ENCODE measurements around the gene PDE3B. TPM values are rescaled to one million over a fixed set of nuclear protein-coding genes. Genes with fewer than 3 reads are reported as not detected.
"Not testable (repeated sequence)": the region's sequence is repeated elsewhere in the genome, so short reads cannot be mapped to it uniquely, and the experiment has no call there.

Gene PDE3B
- total RNA-seq, 8 experiments from 2014 or later: 3.3 to 52.9 (median 13.1) TPM

DNA sequence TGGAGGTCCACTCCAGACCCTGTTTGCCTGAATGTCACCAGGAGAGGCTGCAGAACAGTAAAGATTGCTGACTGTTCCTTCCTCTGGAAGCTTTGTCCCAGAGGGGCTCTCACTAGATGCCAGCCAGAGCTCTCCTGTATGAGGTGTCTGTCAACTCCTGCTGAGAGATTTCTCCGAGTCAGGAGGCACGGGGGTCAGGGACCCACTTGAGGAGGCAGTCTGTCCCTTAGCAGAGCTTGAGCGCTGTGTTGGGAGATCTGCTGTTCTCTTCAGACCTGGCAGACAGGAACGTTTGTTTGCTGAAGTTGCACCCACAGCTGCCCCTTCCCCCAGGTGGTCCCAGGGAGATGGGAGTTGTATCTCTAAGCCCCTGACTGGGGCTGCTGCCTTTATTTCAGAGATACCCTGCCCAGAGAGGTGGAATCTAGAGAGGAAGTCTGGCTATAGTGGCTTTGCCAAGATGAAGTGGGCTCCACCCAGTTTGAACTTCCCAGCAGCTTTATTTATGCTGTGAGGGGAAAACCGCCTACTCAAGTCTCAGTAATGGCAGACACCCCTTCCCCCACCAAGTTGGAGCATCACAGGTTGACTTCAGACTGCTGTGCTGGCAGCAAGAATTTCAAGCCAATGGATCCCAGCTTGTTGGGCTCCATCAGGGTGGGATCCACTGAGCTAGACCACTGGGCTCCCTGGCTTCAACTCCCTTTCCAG is 99.4 kb downstream of the PDE3B start:
- in situ Hi-C loops (cut with MboI; ENCODE audit: low pct_unique_long_range_greater_than_20kb in 2 of 9, low sequenced_read_pairs in 9 of 9, unreplicated experiment in 9 of 9): no loop called here
- WGBS, 10 experiments: 8 to 100% (median 77%) methylated on average over 1 to 2 of the region's 5 CpGs; no CpG with 5 or more reads in 4 of the 10 experiments
- no peak overlapping the region for H3K4me3 ChIP-seq

DNA sequence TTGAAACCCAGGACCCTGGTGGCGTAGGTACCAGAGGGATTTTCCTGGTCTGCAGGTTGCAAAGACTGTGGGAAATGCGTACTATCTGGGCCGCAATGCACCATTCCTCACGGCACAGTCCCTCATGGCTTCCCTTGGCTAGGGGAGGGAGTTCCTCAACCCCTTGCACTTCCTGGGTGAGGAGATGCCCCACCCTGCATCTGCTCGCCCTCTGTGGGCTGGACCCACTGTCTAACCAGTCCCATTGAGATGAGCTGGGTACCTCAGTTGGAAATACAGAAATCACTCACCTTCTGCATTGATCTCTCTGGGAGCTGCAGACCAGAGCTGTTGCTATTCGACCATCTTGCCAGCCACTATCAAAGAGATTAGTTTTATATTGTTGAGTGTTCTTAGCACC is 100.1 kb downstream of the PDE3B start:
- in situ Hi-C loops (cut with MboI; ENCODE audit: low pct_unique_long_range_greater_than_20kb in 2 of 9, low sequenced_read_pairs in 9 of 9, unreplicated experiment in 9 of 9); ATAC-seq (replicated peaks in 6 of 8); H3K4me1 ChIP-seq (replicated peaks in 1 of 2); H3K27ac ChIP-seq; H3K4me3 ChIP-seq: not testable (repeated sequence)
- WGBS, 10 experiments: 0 to 100% (median 86%) methylated on average over 1 to 4 of the region's 6 CpGs; no CpG with 5 or more reads in 2 of the 10 experiments

More for the DNA sequence above, 99.4 kb downstream of the PDE3B start:
- peak in 2 of 8 experiments; percentile 66 for ATAC-seq (replicated peaks in 6 of 8)
- Histone ChIP-seq H3K27ac (no peak overlapping the region), H3K4me1 (replicated peaks in 1 of 2) (no peaks in the 10 kb centered on the region)

DNA sequence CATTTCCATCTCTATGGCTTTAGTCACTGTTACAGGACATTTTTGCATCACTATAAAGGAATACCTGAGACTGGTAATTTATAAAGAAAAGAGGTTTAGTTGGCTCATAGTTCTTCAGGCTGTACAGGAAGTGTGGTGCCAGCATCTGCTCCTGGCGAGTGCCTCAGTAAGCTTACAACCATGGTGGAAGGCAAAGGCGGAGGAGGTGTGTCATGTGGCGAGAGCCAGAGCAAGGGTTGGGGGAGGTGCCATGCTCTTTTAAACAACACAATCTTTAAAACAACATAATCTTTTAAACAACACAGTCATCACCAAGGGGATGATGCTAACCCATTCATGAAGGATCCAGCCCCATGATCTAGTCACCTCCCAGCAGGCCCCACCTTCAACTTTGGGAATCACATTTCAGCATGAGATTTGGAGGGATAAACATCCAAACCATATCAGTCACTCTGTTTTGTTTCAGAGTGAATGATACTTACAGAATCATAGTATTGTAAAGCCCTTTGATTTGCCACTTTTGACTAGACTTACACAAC is 103.3 kb downstream of the PDE3B start:
- H3K4me3 ChIP-seq: no peak overlapping the region
- WGBS, 10 experiments: 38 to 100% (median 94%) methylated on average over 1 to 3 of the region's 3 CpGs; no CpG with 5 or more reads in 1 of the 10 experiments
- in situ Hi-C loops (cut with MboI; ENCODE audit: low pct_unique_long_range_greater_than_20kb in 2 of 9, low sequenced_read_pairs in 9 of 9, unreplicated experiment in 9 of 9): no loop called here
- H3K4me1 ChIP-seq (replicated peaks in 1 of 2): no peaks in the 10 kb centered on the region
- H3K27ac ChIP-seq: no peak overlapping the region
- peak in 2 of 8 experiments; percentile 70 to 72 for ATAC-seq (replicated peaks in 6 of 8)

DNA sequence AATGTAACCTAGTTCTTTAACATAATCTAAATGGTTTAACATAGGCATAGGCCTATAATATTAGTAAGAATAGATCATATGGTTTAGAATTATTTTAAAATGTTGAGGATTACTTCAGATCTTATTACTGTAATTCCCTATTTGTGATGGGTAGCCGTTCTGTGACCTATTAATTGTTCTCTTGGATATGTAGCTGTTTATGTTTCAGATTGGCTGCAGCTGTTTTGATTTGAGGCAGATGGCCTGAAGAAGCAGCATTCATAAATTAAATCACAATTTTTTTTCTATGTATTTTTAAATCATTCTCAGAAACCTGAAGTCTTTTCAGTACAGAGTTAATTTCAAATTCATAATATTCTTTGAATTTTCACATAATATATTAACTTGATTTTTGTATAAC is 104.5 kb downstream of the PDE3B start:
- no peak for ATAC-seq (replicated peaks in 6 of 8)
- in situ Hi-C loops (cut with MboI; ENCODE audit: low pct_unique_long_range_greater_than_20kb in 2 of 9, low sequenced_read_pairs in 9 of 9, unreplicated experiment in 9 of 9): no loop called here

DNA sequence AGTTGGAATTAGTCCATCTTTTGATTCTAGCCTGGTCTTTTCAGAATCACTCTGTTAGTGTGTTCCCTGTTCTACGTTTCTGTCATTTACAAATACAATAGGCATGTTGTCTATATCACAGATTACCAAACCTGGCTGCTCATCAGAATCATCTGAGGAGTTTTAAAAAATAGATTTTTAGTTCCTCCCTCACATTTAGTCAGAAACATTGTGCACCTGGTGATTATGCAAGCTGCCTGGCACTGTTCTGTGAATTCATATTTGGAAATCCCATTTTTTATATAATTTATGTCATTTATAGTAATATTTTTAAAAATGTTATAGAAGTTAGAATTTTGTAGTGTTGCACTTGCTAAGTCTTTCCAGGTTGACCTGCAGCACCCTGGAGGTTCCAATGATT is 107.3 kb downstream of the PDE3B start:
- 0 to 100% (median 27%) methylated on average over 1 of the region's 1 CpG; no CpG with 5 or more reads in 3 of the 10 experiments for WGBS, 10 experiments
- Histone ChIP-seq H3K4me3 (no peak overlapping the region), H3K4me1 (replicated peaks in 1 of 2) (no peaks in the 10 kb centered on the region), H3K27ac (no peak overlapping the region)
- ATAC-seq (replicated peaks in 6 of 8): no peak
- in situ Hi-C loops (cut with MboI; ENCODE audit: low pct_unique_long_range_greater_than_20kb in 2 of 9, low sequenced_read_pairs in 9 of 9, unreplicated experiment in 9 of 9): no loop called here

More for the DNA sequence above, 104.5 kb downstream of the PDE3B start:
- Histone ChIP-seq H3K4me1 (replicated peaks in 1 of 2) (no peaks in the 10 kb centered on the region), H3K4me3 (no peak overlapping the region), H3K27ac (no peak overlapping the region)
- WGBS, 10 experiments: 0 to 100% (median 83%) methylated on average over 1 of the region's 1 CpG; no CpG with 5 or more reads in 5 of the 10 experiments

DNA sequence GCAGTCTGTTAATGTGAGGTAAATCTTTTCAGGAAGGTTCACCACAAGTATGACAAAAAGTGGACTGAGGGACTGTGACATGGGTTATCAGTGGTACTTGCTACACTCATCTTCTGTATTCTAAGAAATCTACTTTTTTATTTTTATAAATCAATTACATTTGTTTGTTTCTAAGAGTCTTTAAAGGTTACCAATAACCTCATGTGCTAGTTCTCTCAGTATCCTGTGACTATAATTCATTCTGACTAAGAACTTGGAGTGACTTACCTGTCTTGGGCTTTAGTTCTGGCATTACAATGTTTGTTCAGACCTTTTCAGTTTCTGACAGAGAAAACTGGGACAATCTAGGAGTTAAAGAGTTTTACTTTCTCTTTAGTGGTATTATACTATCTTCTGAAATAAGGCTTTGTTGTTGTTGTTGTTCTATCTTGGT is 108.4 kb downstream of the PDE3B start:
- Histone ChIP-seq H3K4me3 (no peak overlapping the region), H3K4me1 (replicated peaks in 1 of 2) (no peaks in the 10 kb centered on the region), H3K27ac (no peak overlapping the region)
- in situ Hi-C loops (cut with MboI; ENCODE audit: low pct_unique_long_range_greater_than_20kb in 2 of 9, low sequenced_read_pairs in 9 of 9, unreplicated experiment in 9 of 9): no loop called here
- no peak for ATAC-seq (replicated peaks in 6 of 8)

DNA sequence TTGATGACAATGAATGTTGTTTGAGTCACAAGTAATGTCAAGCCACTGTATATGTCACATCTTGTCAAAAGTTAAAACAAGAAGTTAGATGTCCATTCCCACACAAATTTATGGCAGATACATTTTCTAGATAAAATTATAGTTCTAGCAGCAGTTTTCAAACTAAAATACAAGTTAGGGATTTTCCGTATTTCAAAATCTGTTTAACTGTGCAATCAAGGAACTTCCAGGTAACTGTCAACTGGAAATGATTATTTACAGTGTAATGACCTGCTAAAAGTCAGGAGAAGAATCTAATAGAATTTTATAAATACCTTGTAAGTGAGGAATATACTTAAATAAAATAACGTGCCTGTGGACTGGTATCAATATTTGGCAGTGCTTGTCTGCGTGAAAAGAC is 111.5 kb downstream of the PDE3B start:
- no peak for ATAC-seq (replicated peaks in 6 of 8)
- Histone ChIP-seq H3K4me3 (no peak overlapping the region), H3K27ac (no peak overlapping the region), H3K4me1 (replicated peaks in 1 of 2) (no peaks in the 10 kb centered on the region)
- WGBS, 10 experiments: 54 to 100% (median 86%) methylated on average over 2 to 3 of the region's 3 CpGs; no CpG with 5 or more reads in 1 of the 10 experiments
- in situ Hi-C loops (cut with MboI; ENCODE audit: low pct_unique_long_range_greater_than_20kb in 2 of 9, low sequenced_read_pairs in 9 of 9, unreplicated experiment in 9 of 9): no loop called here

DNA sequence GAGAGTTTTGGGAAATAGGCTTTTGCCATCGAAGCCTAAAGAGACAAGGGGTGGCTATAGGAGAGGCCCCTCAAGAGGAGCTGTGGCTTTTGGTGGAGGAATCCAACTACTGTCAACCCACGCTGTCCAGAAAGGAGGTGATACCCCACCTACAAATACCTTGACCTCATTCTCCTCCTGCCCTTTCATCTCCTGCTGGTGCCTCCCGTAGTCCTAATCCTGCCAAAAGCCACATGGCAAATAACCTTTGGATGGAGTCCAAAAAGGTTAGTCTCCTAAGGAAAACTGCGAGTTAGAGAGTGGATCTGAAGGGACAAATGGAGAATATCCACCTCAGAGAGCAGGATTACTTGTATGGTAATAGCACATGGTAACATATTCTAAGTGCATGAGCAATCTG is 112.7 kb downstream of the PDE3B start:
- in situ Hi-C loops (cut with MboI; ENCODE audit: low pct_unique_long_range_greater_than_20kb in 2 of 9, low sequenced_read_pairs in 9 of 9, unreplicated experiment in 9 of 9): no loop called here
- ATAC-seq (replicated peaks in 6 of 8): no peak
- WGBS, 10 experiments: 13 to 100% (median 82%) methylated on average over 1 to 3 of the region's 4 CpGs
- no peak overlapping the region for H3K4me3 ChIP-seq
- H3K4me1 ChIP-seq (replicated peaks in 1 of 2): no peaks in the 10 kb centered on the region
- no peak overlapping the region for H3K27ac ChIP-seq

DNA sequence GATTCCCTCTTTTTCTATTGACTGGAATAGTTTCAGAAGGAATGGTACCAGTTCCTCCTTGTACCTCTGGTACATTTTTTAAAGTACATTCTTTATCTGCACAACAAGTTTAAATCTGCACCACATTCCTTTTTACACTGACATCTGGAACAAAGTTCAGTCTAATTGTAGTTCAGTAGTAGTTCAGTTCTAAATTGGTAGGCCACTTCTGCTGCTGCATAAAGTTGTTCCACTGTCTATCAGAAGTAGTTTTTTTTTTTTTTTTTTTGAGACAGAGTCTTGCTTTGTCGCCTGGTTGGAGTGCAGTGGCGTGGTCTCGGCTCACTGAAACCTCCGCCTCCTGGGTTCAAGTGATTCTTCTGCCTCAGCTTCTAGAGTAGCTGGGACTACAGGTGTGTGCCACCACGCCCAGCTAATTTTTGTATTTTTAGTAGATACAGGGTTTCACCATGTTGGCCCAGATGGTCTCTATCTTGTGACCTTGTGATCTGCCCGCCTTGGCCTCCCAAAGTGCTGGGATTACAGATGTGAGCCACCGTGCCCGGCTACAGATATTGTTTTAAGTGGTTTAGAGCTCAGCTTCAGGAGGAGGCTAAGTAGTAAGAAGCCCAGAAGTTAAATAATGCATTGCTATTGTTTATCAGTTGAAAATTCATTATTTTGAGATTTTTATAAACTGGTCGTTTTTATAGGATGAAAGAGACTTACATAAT is 115.9 kb downstream of the PDE3B start:
- not testable (repeated sequence) for H3K27ac ChIP-seq
- 39 to 100% (median 91%) methylated on average over 1 to 9 of the region's 9 CpGs for WGBS, 10 experiments

DNA sequence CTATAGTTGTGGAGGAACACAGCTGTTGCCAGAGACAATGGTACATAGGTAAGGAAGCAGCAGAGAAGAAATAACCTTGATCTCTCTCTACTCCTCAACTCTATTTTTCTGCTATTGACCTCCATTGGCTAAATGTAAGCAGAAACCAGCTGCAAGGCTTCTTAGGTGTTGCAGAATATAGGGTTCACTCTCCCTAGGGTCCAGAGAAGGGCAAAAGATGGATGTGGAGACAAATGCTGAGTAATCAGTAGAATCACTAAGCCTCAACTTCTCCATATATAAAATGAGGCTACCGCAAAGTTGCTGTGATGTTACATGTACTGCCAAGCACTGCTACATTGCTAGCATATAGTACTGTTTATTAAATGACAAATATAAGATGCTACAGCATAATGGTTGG is 120.6 kb downstream of the PDE3B start:
- WGBS, 10 experiments: 71 to 100% (median 100%) methylated on average over 1 of the region's 1 CpG; no CpG with 5 or more reads in 5 of the 10 experiments
- ATAC-seq (replicated peaks in 6 of 8): no peak
- in situ Hi-C loops (cut with MboI; ENCODE audit: low pct_unique_long_range_greater_than_20kb in 2 of 9, low sequenced_read_pairs in 9 of 9, unreplicated experiment in 9 of 9): no loop called here

More for the DNA sequence above, 115.9 kb downstream of the PDE3B start:
- H3K4me1 ChIP-seq (replicated peaks in 1 of 2); H3K4me3 ChIP-seq; in situ Hi-C loops (cut with MboI; ENCODE audit: low pct_unique_long_range_greater_than_20kb in 2 of 9, low sequenced_read_pairs in 9 of 9, unreplicated experiment in 9 of 9); ATAC-seq (replicated peaks in 6 of 8): not testable (repeated sequence)

DNA sequence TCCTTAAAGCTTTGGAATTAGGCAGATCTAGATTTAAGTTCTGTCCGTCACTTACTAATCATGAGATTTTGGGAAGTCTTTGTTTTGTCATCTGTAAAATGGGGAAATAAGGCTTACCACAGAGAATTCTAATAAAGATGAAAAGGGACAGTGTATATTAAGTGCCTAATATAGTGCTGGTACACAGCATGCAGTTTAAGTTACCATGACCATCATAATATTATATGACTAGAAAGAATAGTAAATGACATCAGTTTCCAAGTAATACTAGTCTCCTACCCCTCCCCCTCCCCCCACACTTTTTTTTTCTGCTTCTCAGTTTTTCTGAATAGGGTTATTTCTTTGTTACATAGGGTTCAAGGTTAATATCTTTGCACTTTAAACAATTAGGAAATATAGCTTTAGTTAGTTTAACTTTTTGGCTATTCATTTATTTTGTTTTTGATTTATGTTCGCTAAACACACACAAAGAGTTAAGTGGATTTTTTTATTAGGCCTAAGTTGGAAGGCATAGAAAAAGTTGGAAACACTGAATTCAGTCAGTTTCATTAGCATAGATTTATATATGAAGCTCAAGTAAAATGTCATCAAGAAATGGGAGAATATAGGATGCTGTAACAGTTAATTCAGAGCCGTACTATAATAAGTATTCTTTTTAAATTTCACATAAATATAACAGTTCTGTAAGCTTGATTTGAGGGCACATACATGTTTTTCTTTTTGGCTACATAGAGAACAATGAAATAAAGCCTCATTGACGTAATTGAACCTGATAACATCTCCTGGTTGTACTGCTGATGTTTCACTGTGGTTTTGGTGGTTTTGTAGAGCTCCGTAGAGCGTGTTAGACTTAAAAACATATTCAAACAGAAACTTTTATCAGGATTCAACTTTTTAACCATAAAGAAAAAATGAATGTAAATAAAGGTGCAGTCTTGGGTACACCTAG is 121.2 kb downstream of the PDE3B start:
- Histone ChIP-seq H3K4me1 (replicated peaks in 1 of 2) (no peaks in the 10 kb centered on the region), H3K27ac (no peak overlapping the region), H3K4me3 (no peak overlapping the region)
- in situ Hi-C loops (cut with MboI; ENCODE audit: low pct_unique_long_range_greater_than_20kb in 2 of 9, low sequenced_read_pairs in 9 of 9, unreplicated experiment in 9 of 9): no loop called here
- ATAC-seq (replicated peaks in 6 of 8): no peak
- 71 to 100% (median 94%) methylated on average over 4 to 6 of the region's 6 CpGs for WGBS, 10 experiments

More for the DNA sequence above, 120.6 kb downstream of the PDE3B start:
- Histone ChIP-seq H3K4me3 (no peak overlapping the region), H3K27ac (no peak overlapping the region), H3K4me1 (replicated peaks in 1 of 2) (no peaks in the 10 kb centered on the region)

DNA sequence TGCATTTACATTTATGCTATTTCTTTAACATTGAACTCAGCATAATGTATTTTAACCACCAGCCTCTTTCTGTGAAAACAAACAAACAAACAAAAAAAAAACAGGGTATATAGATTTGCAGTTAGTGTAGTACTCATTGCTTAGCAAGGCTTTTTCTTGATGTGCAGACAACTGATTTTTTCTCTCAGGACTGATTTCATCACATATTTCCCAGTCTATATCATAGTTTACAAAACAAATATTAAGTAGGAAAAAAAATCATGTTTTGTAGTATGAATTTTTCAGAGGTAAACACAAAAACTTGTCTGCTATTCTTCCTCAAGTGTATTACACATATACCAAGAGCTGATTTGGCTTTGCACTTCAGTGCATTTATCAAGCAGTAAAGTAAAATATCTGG is 123.0 kb downstream of the PDE3B start:
- no peak overlapping the region for H3K4me3 ChIP-seq

More for the DNA sequence above, 123.0 kb downstream of the PDE3B start:
- ATAC-seq (replicated peaks in 6 of 8): no peak
- in situ Hi-C loops (cut with MboI; ENCODE audit: low pct_unique_long_range_greater_than_20kb in 2 of 9, low sequenced_read_pairs in 9 of 9, unreplicated experiment in 9 of 9): no loop called here
- no peaks in the 10 kb centered on the region for H3K4me1 ChIP-seq (replicated peaks in 1 of 2)
- H3K27ac ChIP-seq: no peak overlapping the region

Data from motor neuron (in vitro differentiated cells).